ENCODE measurements around the gene RPS6KA3. TPM values are rescaled to one million over a fixed set of nuclear protein-coding genes. Genes with fewer than 3 reads are reported as not detected.
A peak's percentile ranks its signal among the peaks of the same experiment; 100 is the strongest.

RPS6KA3 gene
- polyA plus RNA-seq, 1 experiment, result 50.7 TPM

DNA sequence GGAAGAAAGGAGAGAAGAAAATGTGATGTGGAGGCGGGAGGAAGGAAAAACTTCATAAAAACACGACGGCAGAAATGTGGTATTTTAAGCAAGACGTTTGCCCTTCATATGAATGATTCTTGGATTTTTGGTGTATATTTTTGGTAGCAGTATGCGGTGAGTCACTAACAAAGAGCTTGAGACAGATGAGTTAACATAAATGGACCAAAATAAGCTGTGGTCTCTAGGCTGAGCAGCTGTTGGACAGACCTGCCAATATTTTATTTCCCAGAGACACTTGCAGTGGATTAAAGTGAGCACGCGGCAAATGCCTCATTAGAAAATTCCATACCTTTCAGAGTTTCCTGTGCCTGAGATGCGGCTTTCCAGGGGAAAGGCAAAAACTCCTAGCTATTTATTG, 43.1 kb upstream of the RPS6KA3 start:
- Histone ChIP-seq H3K9me3 (ENCODE audit: control insufficient read depth, insufficient read depth, low read length) (no peaks in the 10 kb centered on the region), H3K4me3 (ENCODE audit: low read depth, low read length) (no peak overlapping the region), H3K27ac (ENCODE audit: low read depth, low read length) (peak overlapping the region; percentile 65), H3K27me3 (ENCODE audit: control insufficient read depth, insufficient read depth, low read length) (no peaks in the 10 kb centered on the region)
- CTCF ChIA-PET, result no interaction called here
- TF ChIP-seq, protein P1, sequence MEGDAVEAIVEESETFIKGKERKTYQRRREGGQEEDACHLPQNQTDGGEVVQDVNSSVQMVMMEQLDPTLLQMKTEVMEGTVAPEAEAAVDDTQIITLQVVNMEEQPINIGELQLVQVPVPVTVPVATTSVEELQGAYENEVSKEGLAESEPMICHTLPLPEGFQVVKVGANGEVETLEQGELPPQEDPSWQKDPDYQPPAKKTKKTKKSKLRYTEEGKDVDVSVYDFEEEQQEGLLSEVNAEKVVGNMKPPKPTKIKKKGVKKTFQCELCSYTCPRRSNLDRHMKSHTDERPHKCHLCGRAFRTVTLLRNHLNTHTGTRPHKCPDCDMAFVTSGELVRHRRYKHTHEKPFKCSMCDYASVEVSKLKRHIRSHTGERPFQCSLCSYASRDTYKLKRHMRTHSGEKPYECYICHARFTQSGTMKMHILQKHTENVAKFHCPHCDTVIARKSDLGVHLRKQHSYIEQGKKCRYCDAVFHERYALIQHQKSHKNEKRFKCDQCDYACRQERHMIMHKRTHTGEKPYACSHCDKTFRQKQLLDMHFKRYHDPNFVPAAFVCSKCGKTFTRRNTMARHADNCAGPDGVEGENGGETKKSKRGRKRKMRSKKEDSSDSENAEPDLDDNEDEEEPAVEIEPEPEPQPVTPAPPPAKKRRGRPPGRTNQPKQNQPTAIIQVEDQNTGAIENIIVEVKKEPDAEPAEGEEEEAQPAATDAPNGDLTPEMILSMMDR (IDR thresholded peaks at IDR 0.05; ENCODE audit: low read depth, low read length), result no peak
- DNase-seq (ENCODE audit: low read depth, low spot score), result peak; percentile 27
- POLR2A ChIA-PET, result no interaction called here

DNA sequence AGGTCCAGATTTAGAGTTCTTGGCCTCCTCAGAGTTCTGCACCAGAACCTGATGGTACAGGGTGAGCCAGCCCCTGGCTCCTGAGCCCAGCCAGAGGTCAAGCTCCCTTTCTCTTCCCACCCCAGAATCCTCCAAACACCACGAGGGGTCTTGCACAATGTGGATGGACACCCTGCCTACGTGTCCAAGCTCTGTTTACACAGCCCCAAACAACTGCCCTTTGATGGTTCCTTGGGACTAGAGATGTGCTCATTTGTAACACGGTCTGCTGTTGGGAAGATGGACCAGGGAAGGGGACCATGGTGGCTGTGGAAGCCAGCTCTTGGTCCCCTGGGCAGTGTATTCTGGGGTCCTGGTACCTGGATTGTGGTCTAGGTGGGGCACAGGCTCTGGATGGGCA, 40.0 kb upstream of the RPS6KA3 start:
- Histone ChIP-seq H3K27me3 (ENCODE audit: control insufficient read depth, insufficient read depth, low read length) (no peaks in the 10 kb centered on the region), H3K27ac (ENCODE audit: low read depth, low read length) (no peak overlapping the region), H3K4me3 (ENCODE audit: low read depth, low read length) (no peak overlapping the region), H3K9me3 (ENCODE audit: control insufficient read depth, insufficient read depth, low read length) (no peaks in the 10 kb centered on the region)
- no peak for DNase-seq (ENCODE audit: low read depth, low spot score)
- ChIA-PET POLR2A (no interaction called here), CTCF (no interaction called here)
- TF ChIP-seq, protein P1 (IDR thresholded peaks at IDR 0.05; ENCODE audit: low read depth, low read length), result no peak

DNA sequence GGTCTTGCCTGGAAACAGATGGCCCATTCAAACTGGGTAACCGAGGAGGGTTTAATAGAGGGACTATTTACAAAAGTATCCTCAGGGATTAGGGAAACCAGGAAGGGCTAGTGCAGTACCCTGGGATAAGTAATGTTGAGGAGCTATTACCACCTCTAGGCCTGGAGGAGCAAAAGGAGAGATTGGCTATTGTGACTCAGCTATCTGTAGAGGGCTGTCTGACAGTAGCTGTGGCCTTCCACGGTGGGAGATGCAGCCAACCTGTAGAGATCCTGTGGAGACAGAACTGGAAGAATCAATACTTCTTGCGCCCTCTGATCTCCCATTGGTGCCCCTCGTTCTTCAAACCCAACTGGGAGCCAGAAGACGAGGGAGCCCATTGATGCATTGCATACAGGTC, 34.1 kb upstream of the RPS6KA3 start:
- POLR2A ChIA-PET, result no interaction called here
- no peak for DNase-seq (ENCODE audit: low read depth, low spot score)
- TF ChIP-seq, protein P1 (IDR thresholded peaks at IDR 0.05; ENCODE audit: low read depth, low read length), result no peak
- Histone ChIP-seq H3K27me3 (ENCODE audit: control insufficient read depth, insufficient read depth, low read length) (no peaks in the 10 kb centered on the region), H3K27ac (ENCODE audit: low read depth, low read length) (no peak overlapping the region), H3K9me3 (ENCODE audit: control insufficient read depth, insufficient read depth, low read length) (no peaks in the 10 kb centered on the region), H3K4me3 (ENCODE audit: low read depth, low read length) (no peak overlapping the region)
- CTCF ChIA-PET, result no interaction called here

DNA sequence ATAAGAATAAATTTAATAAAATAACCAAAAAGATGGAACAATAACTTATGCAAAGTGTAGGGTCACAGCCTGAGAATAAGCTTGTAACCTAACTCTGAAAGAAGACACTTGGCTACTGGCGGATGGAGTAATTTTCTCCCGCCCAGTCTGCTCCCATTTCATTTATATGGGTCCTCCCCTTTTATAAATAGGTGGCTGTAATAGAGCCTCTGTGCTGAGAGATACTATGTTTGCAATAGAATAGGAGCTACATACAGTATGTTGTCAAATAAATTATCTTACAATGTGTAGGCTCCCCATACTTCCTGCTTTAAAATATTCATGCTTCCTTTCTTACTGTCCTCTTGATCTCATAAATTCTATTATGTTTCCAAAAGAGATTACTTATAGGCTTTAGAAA, 28.2 kb upstream of the RPS6KA3 start:
- CTCF ChIA-PET, result no interaction called here
- no peak overlapping the region for H3K27ac ChIP-seq (ENCODE audit: low read depth, low read length)
- DNase-seq (ENCODE audit: low read depth, low spot score), result no peak
- no peaks in the 10 kb centered on the region for H3K27me3 ChIP-seq (ENCODE audit: control insufficient read depth, insufficient read depth, low read length)
- H3K9me3 ChIP-seq (ENCODE audit: control insufficient read depth, insufficient read depth, low read length), result no peaks in the 10 kb centered on the region
- no peak overlapping the region for H3K4me3 ChIP-seq (ENCODE audit: low read depth, low read length)
- POLR2A ChIA-PET, result no interaction called here
- TF ChIP-seq, protein P1 (IDR thresholded peaks at IDR 0.05; ENCODE audit: low read depth, low read length), result no peak

DNA sequence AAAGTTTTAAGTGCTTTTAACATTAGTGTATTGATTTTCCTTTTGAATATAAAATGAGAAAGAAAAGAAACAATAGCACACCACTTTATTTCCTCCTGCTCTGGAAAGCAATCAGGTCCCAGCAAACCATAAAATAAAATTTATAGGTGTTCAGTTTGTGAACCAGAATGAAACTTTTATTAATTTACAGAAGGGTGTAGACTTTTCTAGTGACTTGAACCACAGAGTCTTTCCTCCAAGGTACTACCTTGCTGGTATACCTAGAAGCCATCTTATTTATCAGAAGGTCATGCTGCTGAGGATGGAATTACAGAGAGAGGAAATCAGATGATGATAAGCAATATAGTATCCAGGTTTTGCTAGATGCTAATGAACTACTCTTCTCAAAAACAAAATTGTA, 27.6 kb upstream of the RPS6KA3 start:
- no peaks in the 10 kb centered on the region for H3K9me3 ChIP-seq (ENCODE audit: control insufficient read depth, insufficient read depth, low read length)
- POLR2A ChIA-PET, result no interaction called here
- DNase-seq (ENCODE audit: low read depth, low spot score), result no peak
- H3K27me3 ChIP-seq (ENCODE audit: control insufficient read depth, insufficient read depth, low read length), result no peaks in the 10 kb centered on the region
- TF ChIP-seq, protein P1 (IDR thresholded peaks at IDR 0.05; ENCODE audit: low read depth, low read length), result no peak
- no peak overlapping the region for H3K27ac ChIP-seq (ENCODE audit: low read depth, low read length)
- CTCF ChIA-PET, result no interaction called here
- H3K4me3 ChIP-seq (ENCODE audit: low read depth, low read length), result no peak overlapping the region
